ENCODE results near the gene CDH2.

DNA sequence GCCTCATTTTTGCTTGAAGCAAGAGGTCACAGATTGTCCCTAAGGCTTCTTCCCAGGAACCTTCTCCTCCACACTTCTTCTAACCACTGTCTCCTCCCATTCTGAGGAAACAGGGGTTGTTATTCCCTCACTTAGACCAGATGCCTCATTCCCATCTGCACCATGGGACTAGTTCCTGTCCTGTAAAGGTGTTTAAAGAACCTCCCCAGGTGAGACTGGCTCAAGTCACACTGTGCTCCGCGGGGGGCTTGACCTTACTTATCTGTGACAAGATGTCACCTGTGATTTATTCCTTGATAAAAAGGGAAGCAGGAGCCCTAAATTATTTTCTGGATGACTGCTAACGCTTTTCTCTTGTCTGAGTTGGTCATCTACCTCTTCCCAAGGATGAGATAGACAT, 8.2 kb upstream of the CDH2 start:
- no peak for TF ChIP-seq GATA2 (IDR thresholded peaks at IDR 0.05; ENCODE audit: low read depth, low read length)
- TF ChIP-seq GATA3 (IDR thresholded peaks at IDR 0.05; ENCODE audit: low read depth, low read length) = no peak

Data from SH-SY5Y (cell line).